Measurements from ENCODE around the gene PLEKHD1.

Gene PLEKHD1

DNA sequence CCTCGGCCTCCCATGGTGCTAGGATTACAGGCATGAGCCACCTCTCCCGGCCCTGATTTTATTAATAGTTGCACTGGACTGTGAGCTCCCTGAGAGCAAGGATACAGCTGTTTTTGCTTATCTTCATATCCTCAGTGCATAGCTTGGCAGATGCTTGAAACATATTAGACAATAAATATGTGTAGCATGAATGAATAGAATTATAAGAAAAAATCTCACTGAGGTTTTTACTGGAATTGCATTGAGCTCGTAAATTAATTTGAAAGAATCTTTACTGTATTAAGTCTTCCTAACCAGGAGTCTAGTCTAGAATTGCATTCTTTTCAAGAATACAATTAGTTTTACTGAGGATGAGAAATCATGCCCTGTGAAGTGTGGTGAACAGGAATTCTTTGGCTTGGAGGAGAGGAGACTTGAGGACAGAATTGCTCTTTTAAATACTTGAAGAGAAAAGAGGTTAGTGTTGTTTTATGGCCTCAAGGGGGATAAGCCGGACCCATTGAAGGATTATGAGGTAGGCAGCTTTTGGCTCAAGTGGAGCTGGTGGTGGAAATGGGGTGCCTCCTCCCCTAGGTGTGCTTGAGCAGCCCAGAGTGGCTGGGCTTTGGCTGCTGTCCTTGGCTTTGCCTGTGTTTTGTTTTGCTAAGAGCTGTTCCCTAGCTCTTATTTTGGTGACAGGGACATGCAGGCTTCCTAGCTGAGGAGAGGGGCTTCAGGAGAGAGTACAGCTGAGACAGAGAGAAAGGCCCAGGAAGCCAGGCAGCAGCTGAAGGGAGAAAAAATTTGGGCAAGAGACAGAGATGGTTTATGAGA, 34.0 kb downstream of the PLEKHD1 start:
- no peak for DNase-seq (ENCODE audit: low read depth)

GRCh38 chr14:69519204-69520100, 34.9 kb downstream of the PLEKHD1 start:
- no peak for DNase-seq (ENCODE audit: low read depth)

GRCh38 chr14:69522026-69522425, 37.5 kb downstream of the PLEKHD1 start:
- no peak for DNase-seq (ENCODE audit: low read depth)

GRCh38 chr14:69525896-69526295, 41.4 kb downstream of the PLEKHD1 start:
- no peak for DNase-seq (ENCODE audit: low read depth)

GRCh38 chr14:69527635-69528034, 43.1 kb downstream of the PLEKHD1 start:
- no peak for DNase-seq (ENCODE audit: low read depth)

- no peak for DNase-seq (ENCODE audit: low read depth)
Observed at GRCh38 chr14:69528143-69528542, 43.6 kb downstream of the PLEKHD1 start.

- no peak for DNase-seq (ENCODE audit: low read depth)
Observed at GRCh38 chr14:69528930-69529329, 44.4 kb downstream of the PLEKHD1 start.

GRCh38 chr14:69529563-69529962, 45.0 kb downstream of the PLEKHD1 start:
- DNase-seq (ENCODE audit: low read depth): no peak

DNA sequence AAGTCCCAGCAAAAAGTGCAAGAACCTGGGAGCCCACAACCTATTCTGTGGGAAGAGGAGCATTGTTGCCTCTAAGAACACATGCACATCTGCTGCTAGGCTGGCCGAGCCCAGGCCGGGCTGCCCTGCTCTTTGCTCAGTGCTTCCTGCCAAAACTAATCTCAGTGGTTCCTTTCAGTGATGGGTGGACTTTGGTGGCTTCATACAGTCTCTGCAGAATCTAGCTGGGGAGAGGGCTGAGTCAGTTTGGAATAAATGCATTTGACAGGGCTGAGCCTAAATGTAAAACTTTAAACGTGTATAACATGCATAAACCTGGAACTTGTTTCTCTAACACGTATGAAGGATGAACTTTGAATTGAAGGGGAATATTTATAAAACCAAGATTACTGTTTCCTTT, 45.6 kb downstream of the PLEKHD1 start:
- no peak for DNase-seq (ENCODE audit: low read depth)

GRCh38 chr14:69531135-69531534, 46.6 kb downstream of the PLEKHD1 start:
- no peak for DNase-seq (ENCODE audit: low read depth)

- DNase-seq (ENCODE audit: low read depth): no peak
Observed at GRCh38 chr14:69532561-69533340, 48.2 kb downstream of the PLEKHD1 start.

DNA sequence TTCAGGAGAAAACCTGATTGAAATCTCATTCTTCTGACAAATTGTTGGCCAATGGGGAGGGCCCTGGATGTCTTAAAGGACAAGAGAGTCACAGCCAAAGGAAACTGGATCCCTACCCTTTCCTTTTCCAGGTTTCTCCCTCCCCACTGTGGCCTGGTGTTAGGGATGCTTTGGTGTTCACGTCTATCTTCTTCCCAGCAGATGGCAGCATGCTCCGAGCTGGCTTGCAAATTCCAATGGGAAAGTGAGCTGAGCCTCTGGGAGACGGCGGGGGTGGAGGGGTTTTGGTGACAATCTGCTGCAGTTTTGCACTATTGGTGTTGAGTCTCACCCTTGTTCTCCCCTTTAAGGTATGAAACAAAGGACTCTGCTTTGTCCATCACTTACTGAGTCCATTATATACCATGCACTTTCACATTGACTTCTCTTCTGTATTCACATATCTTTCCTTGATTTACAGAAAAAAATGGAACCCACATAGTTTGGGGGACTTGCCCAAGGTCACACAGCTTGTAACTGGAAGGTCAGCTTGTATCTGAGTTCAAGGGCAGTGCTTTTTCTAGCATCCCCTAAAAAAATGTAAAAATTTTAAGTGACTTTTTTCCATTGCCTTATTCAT, 50.8 kb downstream of the PLEKHD1 start:
- peak; percentile 16 for DNase-seq (ENCODE audit: low read depth)

- DNase-seq (ENCODE audit: low read depth): no peak
Observed at GRCh38 chr14:69536971-69537370, 52.4 kb downstream of the PLEKHD1 start.

GRCh38 chr14:69537900-69538299, 53.4 kb downstream of the PLEKHD1 start:
- DNase-seq (ENCODE audit: low read depth): no peak

GRCh38 chr14:69538766-69539165, 54.2 kb downstream of the PLEKHD1 start:
- DNase-seq (ENCODE audit: low read depth): no peak

- DNase-seq (ENCODE audit: low read depth): no peak
Observed at GRCh38 chr14:69539631-69540410, 55.3 kb downstream of the PLEKHD1 start.

- no peak for DNase-seq (ENCODE audit: low read depth)
Observed at GRCh38 chr14:69540654-69541335, 56.3 kb downstream of the PLEKHD1 start.

- no peak for DNase-seq (ENCODE audit: low read depth)
Observed at GRCh38 chr14:69542311-69542710, 57.8 kb downstream of the PLEKHD1 start.

DNA sequence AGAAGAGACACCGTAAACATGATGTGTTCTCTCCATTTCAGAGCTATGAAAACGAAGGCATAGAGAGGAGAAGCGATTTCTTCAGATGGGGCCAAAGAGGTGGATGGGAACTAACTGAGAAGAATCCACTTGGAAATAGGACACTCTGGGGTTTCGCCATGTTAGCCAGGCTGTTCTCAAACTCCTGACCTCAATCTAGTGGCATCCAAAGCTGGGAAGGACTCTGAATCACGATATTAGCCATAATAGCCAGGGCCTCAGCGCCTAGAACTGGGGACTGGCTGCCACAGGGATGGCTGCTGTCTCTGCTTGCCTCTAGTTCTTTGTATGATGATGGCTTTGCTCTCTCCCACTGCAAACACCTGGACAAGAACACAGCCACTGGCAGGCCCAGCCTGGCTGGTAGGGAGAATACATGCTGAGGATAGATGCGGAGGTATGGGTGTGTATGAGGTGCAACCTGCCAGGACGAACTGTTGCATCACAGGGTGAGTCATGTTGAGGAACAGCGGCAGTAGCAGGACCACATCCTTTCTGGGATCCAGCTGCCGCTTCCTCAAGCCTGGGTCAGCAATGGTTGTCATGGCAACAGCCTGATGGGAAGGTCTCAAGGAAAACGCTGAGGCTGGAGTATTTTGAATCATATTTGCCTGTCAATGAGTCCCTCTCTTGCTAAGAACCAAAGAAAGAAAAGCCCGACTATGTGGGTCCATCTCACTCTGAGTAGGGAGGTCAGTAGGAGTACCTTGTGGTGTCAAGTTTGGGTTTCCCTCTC, 59.0 kb downstream of the PLEKHD1 start:
- peak; percentile 87 for DNase-seq (ENCODE audit: low read depth)
